Neural cell (in vitro differentiated cells): ENCODE data around the gene FAM228B. TPM values are rescaled to one million over a fixed set of nuclear protein-coding genes. Genes with fewer than 3 reads are reported as not detected.

ENCODE experiments used
- H2AFZ ChIP-seq: fragments of 200-600, 300-800 bp; sonication (generic), shearing (Covaris generic); 2 replicates; pipeline ENCODE4 v1.6.0; 2014; ENCODE audit warnings: low read depth, mild to moderate bottlenecking, antibody characterized with exemption, low read length, moderate library complexity
- H3F3A ChIP-seq: fragments of 200-600 bp; shearing (Covaris generic); 2 replicates; pipeline ENCODE4 v1.6.1; 2016; ENCODE audit warnings: mild to moderate bottlenecking, moderate library complexity, mixed read lengths, antibody characterized with exemption, low read length; ENCODE audit not compliant: insufficient read depth, poor library complexity, severe bottlenecking
- H3K27ac ChIP-seq: fragments of 200-600, 300-800 bp; sonication (generic), shearing (Covaris generic); 2 replicates; pipeline ENCODE4 v1.5.1; 2014; ENCODE audit warnings: mild to moderate bottlenecking, low read length, moderate library complexity
- H3K27me3 ChIP-seq: fragments of 300-800, 200-600 bp; sonication (generic), shearing (Covaris generic); 2 replicates; pipeline ENCODE4 v1.6.0; 2014; ENCODE audit warnings: mild to moderate bottlenecking, low read depth, low read length, moderate library complexity; ENCODE audit not compliant: insufficient read depth
- H3K36me3 ChIP-seq: fragments of 300-800, 200-600 bp; sonication (generic), shearing (Covaris generic); 2 replicates; pipeline ENCODE4 v1.5.1; 2014; ENCODE audit warnings: mild to moderate bottlenecking, antibody characterized with exemption, low read length, moderate library complexity; ENCODE audit not compliant: insufficient read depth
- H3K4me2 ChIP-seq: fragments of 300-800, 200-600 bp; sonication (generic), shearing (Covaris generic); 2 replicates; pipeline ENCODE4 v1.6.0; 2014; ENCODE audit warnings: mild to moderate bottlenecking, low read length
- H3K4me3 ChIP-seq: fragments of 300-800, 200-600 bp; sonication (generic), shearing (Covaris generic); 2 replicates; pipeline ENCODE4 v1.5.1; 2014; ENCODE audit warnings: mild to moderate bottlenecking, low read length, moderate library complexity
- H3K79me2 ChIP-seq: fragments of 200-600 bp; shearing (Covaris generic); replicated peaks from 2 replicates; pipeline ENCODE4 v1.6.0; 2014; ENCODE audit warnings: mild to moderate bottlenecking, low read length, moderate library complexity; ENCODE audit not compliant: insufficient read depth
- H3K9ac ChIP-seq: fragments of 300-800, 200-600 bp; sonication (generic), shearing (Covaris generic); 2 replicates; pipeline ENCODE4 v1.6.1; 2016; ENCODE audit warnings: mild to moderate bottlenecking, low read length, mixed read lengths
- H3K9me2 ChIP-seq: fragments of 200-600 bp; shearing (Covaris generic); 2 replicates; pipeline ENCODE4 v1.6.1; 2016; ENCODE audit warnings: mild to moderate bottlenecking, low read length, mixed read lengths; ENCODE audit not compliant: insufficient read depth
- H3K9me3 ChIP-seq: fragments of 200-600, 300-800 bp; sonication (generic), shearing (Covaris generic); 2 replicates; pipeline ENCODE4 v1.6.1; 2016; ENCODE audit warnings: mild to moderate bottlenecking, mixed run types, low read length, moderate library complexity, mixed read lengths
- H4K20me1 ChIP-seq: fragments of 200-600 bp; shearing (Covaris generic); 2 replicates; pipeline ENCODE4 v1.6.1; 2016; ENCODE audit warnings: mild to moderate bottlenecking, mixed run types; ENCODE audit not compliant: insufficient read depth
- EP300 ChIP-seq: fragments of 450-650 bp; conservative IDR thresholded peaks from 2 replicates; pipeline ENCODE4 v1.6.1; 2014; ENCODE audit warnings: antibody characterized with exemption, mild to moderate bottlenecking, moderate library complexity; ENCODE audit not compliant: poor library complexity, severe bottlenecking
- EZH2 ChIP-seq: fragments of 200-600, 300-800 bp; shearing (Covaris generic), sonication (generic); IDR thresholded peaks from 2 replicates; pipeline ENCODE4 v1.6.1; 2014; ENCODE audit warnings: antibody characterized with exemption, low read length, borderline replicate concordance, mild to moderate bottlenecking; ENCODE audit not compliant: insufficient read depth, poor library complexity, severe bottlenecking
- MXI1 ChIP-seq: fragments of 450-650 bp; conservative IDR thresholded peaks from 2 replicates; pipeline ENCODE4 v1.6.1; 2014; ENCODE audit warnings: antibody characterized with exemption, mild to moderate bottlenecking; ENCODE audit not compliant: poor library complexity, severe bottlenecking
- POLR2AphosphoS5 ChIP-seq: IDR thresholded peaks from 2 replicates; pipeline ENCODE4 v1.6.1; 2012
- RAD21 ChIP-seq: fragments of 450-650 bp; conservative IDR thresholded peaks from 2 replicates; pipeline ENCODE4 v1.6.1; 2014; ENCODE audit warnings: antibody characterized with exemption, mild to moderate bottlenecking, moderate library complexity
- SMC3 ChIP-seq: fragments of 450-650 bp; conservative IDR thresholded peaks from 2 replicates; pipeline ENCODE4 v1.6.1; 2014; ENCODE audit warnings: antibody characterized with exemption, mild to moderate bottlenecking, moderate library complexity; ENCODE audit not compliant: poor library complexity
- TAF1 ChIP-seq: IDR thresholded peaks from 2 replicates; pipeline ENCODE4 v1.6.1; 2012; ENCODE audit warnings: low read depth
- polyA plus RNA-seq: library from polyadenylated mRNA; depleted of rRNA; stranded (reverse); fragments of >200 nt; gene quantifications from 2 replicates; pipeline ENCODE4 v1.2.3, GENCODE V29; 2014
- TF ChIP-seq, protein P1 (sequence below): IDR thresholded peaks from 2 replicates; pipeline ENCODE4 v1.6.1; 2012; ENCODE audit warnings: borderline replicate concordance
- TF ChIP-seq, protein P2 (sequence below): fragments of 450-650 bp; IDR thresholded peaks from 2 replicates; pipeline ENCODE4 v1.5.1; 2014; ENCODE audit warnings: antibody characterized with exemption, mild to moderate bottlenecking, moderate library complexity; ENCODE audit not compliant: poor library complexity, severe bottlenecking

FAM228B gene
- polyA plus RNA-seq, 1 donor from 2014 or later: 22.0 TPM

DNA sequence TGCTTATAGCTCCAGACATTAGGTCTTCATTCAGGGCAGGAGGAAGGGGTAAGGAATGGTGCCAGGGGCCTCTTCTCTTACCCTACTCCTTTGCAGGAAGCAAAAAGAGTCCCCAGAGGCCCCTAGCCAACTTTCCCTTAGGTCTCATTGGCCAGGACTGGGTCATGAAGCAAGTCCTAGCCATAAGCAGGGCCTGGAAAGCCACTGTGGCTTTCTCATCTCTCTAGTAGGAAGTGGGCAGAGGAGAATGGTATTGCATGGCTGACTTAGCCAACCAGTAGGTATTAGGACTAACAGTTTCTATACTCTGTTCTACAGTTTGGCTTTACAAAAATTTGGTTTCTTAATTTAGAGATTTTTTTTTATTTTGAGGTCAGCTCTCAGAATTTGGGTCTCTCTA lies 56.4 kb downstream of the FAM228B start:
- Histone ChIP-seq H3K36me3 (no peaks in the 10 kb centered on the region), H3K4me2 (no peak overlapping the region), H2AFZ (no peak overlapping the region), H3F3A (no peaks in the 10 kb centered on the region), H3K9me2 (no peaks in the 10 kb centered on the region), H3K4me3 (no peak overlapping the region), H3K27ac (no peak overlapping the region), H3K27me3 (no peaks in the 10 kb centered on the region), H3K9ac (no peak overlapping the region), H4K20me1 (no peaks in the 10 kb centered on the region), H3K9me3 (no peaks in the 10 kb centered on the region), H3K79me2 (no peaks in the 10 kb centered on the region)
- TF ChIP-seq, protein P1, sequence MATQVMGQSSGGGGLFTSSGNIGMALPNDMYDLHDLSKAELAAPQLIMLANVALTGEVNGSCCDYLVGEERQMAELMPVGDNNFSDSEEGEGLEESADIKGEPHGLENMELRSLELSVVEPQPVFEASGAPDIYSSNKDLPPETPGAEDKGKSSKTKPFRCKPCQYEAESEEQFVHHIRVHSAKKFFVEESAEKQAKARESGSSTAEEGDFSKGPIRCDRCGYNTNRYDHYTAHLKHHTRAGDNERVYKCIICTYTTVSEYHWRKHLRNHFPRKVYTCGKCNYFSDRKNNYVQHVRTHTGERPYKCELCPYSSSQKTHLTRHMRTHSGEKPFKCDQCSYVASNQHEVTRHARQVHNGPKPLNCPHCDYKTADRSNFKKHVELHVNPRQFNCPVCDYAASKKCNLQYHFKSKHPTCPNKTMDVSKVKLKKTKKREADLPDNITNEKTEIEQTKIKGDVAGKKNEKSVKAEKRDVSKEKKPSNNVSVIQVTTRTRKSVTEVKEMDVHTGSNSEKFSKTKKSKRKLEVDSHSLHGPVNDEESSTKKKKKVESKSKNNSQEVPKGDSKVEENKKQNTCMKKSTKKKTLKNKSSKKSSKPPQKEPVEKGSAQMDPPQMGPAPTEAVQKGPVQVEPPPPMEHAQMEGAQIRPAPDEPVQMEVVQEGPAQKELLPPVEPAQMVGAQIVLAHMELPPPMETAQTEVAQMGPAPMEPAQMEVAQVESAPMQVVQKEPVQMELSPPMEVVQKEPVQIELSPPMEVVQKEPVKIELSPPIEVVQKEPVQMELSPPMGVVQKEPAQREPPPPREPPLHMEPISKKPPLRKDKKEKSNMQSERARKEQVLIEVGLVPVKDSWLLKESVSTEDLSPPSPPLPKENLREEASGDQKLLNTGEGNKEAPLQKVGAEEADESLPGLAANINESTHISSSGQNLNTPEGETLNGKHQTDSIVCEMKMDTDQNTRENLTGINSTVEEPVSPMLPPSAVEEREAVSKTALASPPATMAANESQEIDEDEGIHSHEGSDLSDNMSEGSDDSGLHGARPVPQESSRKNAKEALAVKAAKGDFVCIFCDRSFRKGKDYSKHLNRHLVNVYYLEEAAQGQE: no peak
- no peak for TF ChIP-seq EP300
- no peak for TF ChIP-seq RAD21
- no peak for TF ChIP-seq TAF1
- TF ChIP-seq MXI1: no peak
- no peak for TF ChIP-seq EZH2
- TF ChIP-seq SMC3: no peak
- TF ChIP-seq POLR2AphosphoS5: no peak
- TF ChIP-seq, protein P2, sequence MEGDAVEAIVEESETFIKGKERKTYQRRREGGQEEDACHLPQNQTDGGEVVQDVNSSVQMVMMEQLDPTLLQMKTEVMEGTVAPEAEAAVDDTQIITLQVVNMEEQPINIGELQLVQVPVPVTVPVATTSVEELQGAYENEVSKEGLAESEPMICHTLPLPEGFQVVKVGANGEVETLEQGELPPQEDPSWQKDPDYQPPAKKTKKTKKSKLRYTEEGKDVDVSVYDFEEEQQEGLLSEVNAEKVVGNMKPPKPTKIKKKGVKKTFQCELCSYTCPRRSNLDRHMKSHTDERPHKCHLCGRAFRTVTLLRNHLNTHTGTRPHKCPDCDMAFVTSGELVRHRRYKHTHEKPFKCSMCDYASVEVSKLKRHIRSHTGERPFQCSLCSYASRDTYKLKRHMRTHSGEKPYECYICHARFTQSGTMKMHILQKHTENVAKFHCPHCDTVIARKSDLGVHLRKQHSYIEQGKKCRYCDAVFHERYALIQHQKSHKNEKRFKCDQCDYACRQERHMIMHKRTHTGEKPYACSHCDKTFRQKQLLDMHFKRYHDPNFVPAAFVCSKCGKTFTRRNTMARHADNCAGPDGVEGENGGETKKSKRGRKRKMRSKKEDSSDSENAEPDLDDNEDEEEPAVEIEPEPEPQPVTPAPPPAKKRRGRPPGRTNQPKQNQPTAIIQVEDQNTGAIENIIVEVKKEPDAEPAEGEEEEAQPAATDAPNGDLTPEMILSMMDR: no peak

DNA sequence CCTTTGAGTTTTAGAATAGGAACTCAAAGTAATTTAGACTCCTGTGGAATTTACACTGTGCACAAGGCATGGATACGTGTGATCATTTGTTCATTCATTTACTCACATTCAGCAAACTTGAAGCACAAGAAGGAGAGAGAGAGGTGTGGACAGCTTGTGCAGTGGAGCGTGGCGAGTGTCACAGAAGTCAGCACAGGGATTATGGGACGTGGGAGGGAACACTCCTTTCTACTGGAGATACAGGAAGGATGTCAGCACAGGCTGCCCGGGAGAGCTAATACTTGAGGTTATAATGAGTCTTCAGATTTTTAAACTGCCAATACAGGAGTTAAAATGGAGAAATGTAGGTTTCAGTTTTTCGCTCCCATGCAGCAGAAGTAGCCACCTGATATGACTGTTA lies 58.6 kb downstream of the FAM228B start:
- H3K9ac ChIP-seq: no peak overlapping the region

More for the DNA sequence above, 58.6 kb downstream of the FAM228B start:
- TF ChIP-seq EP300: no peak
- TF ChIP-seq, protein P2: no peak
- TF ChIP-seq SMC3: no peak
- TF ChIP-seq, protein P1: no peak
- no peak for TF ChIP-seq EZH2
- TF ChIP-seq MXI1: no peak
- no peak for TF ChIP-seq RAD21
- no peak for TF ChIP-seq POLR2AphosphoS5
- TF ChIP-seq TAF1: no peak
- no peak overlapping the region for H3K27ac ChIP-seq
- H3K9me2 ChIP-seq: no peaks in the 10 kb centered on the region
- no peaks in the 10 kb centered on the region for H4K20me1 ChIP-seq
- H3K4me2 ChIP-seq: no peak overlapping the region
- no peaks in the 10 kb centered on the region for H3K9me3 ChIP-seq
- no peaks in the 10 kb centered on the region for H3K27me3 ChIP-seq
- no peak overlapping the region for H2AFZ ChIP-seq
- H3K4me3 ChIP-seq: no peak overlapping the region
- H3K79me2 ChIP-seq: no peaks in the 10 kb centered on the region
- H3F3A ChIP-seq: no peaks in the 10 kb centered on the region
- H3K36me3 ChIP-seq: no peaks in the 10 kb centered on the region
